ENCODE measurements around the gene DACH2. TPM values are rescaled to one million over a fixed set of nuclear protein-coding genes. Genes with fewer than 3 reads are reported as not detected.

DACH2 gene
- total and polyA plus RNA-seq, 9 of the 15 experiments (the other 6 are each of a cell fraction or from before 2014, with no cell fraction given), result not detected

DNA sequence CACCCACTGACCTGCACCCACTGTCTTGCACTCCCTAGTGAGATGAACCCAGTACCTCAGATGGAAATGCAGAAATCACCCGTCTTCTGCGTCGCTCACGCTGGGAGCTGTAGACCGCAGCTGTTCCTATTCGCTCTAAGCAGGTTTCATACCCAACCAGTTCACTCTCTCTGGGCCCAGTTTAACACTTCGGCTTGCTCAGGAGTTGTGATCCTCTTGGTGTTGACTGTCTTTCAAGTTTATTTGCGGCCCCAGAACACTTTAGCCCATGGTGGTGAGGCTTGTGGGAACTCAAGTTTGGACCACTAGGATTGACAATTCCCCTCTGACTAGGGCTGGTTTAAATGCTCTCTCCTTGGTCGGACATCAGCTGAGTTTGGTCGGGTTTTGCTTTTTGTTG is 147.0 kb downstream of the DACH2 start:
- 0% methylated on average over 5 of the region's 10 CpGs for whole genome bisulfite sequencing (ENCODE audit: insufficient coverage, low coverage, missing lambda C conversion rate)
- ATAC-seq, result no peak
- no peak for FAIRE-seq
- no peak overlapping the region for H3K9ac ChIP-seq (ENCODE audit: insufficient read depth in 1 of 2, low read depth in 2 of 2, low read length in 2 of 2)
- no peaks in the 10 kb centered on the region for H3K9me1 ChIP-seq (ENCODE audit: control insufficient read depth, insufficient read depth, low read length)
- H3K27ac ChIP-seq (ENCODE audit: extremely low read depth, low read depth, low read length), result no peak overlapping the region
- ChIA-PET CTCF (ENCODE audit: low intra/inter-chr PET ratio) (no interaction called here), POLR2A (no interaction called here)
- no peak for DNase-seq (ENCODE audit: extremely low read depth in 1 of 4, low spot score in 3 of 4)
- no peak overlapping the region for H3K4me2 ChIP-seq (ENCODE audit: insufficient read depth, low read length)
- H4K20me1 ChIP-seq (replicated peaks; ENCODE audit: control insufficient read depth, insufficient read depth, low read length), result no peaks in the 10 kb centered on the region
- BruUV-seq (replicated peaks), result no TSS peak
- H3K36me3 ChIP-seq (ENCODE audit: control insufficient read depth, insufficient read depth, low read length), result no peaks in the 10 kb centered on the region
- TF ChIP-seq XRCC3 (IDR thresholded peaks at IDR 0.05) (no peak), ZNF347 (CRISPR knock-in tag; IDR thresholded peaks at IDR 0.05; ENCODE audit: low read depth) (no peak), ZNF140 (CRISPR knock-in tag; IDR thresholded peaks at IDR 0.05) (no peak), BRD4 (IDR thresholded peaks at IDR 0.05) (no peak), TFAM (CRISPR knock-in tag; conservative IDR thresholded peaks at IDR 0.05) (no peak), KAT2B (IDR thresholded peaks at IDR 0.05; ENCODE audit: low read depth, low read length) (no peak), CEBPG (CRISPR knock-in tag; IDR thresholded peaks at IDR 0.05) (no peak), CEBPG (tag; conservative IDR thresholded peaks at IDR 0.05 in 1 of 2, IDR thresholded peaks at IDR 0.05 in 1 of 2) (no peak), ZNF212 (CRISPR knock-in tag; IDR thresholded peaks at IDR 0.05) (no peak), STAT5A (IDR thresholded peaks at IDR 0.05; ENCODE audit: borderline replicate concordance, low read length) (no peak), RBM25 (IDR thresholded peaks at IDR 0.05; ENCODE audit: low read depth, low read length, severe bottlenecking) (no peak), KAT8 (IDR thresholded peaks at IDR 0.05; ENCODE audit: low read depth) (no peak), PHTF2 (CRISPR knock-in tag; IDR thresholded peaks at IDR 0.05) (no peak), NR2C2 (CRISPR knock-in tag; IDR thresholded peaks at IDR 0.05) (no peak), NR2C2 (tag; IDR thresholded peaks at IDR 0.05) (no peak)
- TF ChIP-seq, protein P1, sequence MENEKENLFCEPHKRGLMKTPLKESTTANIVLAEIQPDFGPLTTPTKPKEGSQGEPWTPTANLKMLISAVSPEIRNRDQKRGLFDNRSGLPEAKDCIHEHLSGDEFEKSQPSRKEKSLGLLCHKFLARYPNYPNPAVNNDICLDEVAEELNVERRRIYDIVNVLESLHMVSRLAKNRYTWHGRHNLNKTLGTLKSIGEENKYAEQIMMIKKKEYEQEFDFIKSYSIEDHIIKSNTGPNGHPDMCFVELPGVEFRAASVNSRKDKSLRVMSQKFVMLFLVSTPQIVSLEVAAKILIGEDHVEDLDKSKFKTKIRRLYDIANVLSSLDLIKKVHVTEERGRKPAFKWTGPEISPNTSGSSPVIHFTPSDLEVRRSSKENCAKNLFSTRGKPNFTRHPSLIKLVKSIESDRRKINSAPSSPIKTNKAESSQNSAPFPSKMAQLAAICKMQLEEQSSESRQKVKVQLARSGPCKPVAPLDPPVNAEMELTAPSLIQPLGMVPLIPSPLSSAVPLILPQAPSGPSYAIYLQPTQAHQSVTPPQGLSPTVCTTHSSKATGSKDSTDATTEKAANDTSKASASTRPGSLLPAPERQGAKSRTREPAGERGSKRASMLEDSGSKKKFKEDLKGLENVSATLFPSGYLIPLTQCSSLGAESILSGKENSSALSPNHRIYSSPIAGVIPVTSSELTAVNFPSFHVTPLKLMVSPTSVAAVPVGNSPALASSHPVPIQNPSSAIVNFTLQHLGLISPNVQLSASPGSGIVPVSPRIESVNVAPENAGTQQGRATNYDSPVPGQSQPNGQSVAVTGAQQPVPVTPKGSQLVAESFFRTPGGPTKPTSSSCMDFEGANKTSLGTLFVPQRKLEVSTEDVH (IDR thresholded peaks at IDR 0.05; ENCODE audit: low read depth, partially characterized antibody), result no peak
- TF ChIP-seq, protein P2, sequence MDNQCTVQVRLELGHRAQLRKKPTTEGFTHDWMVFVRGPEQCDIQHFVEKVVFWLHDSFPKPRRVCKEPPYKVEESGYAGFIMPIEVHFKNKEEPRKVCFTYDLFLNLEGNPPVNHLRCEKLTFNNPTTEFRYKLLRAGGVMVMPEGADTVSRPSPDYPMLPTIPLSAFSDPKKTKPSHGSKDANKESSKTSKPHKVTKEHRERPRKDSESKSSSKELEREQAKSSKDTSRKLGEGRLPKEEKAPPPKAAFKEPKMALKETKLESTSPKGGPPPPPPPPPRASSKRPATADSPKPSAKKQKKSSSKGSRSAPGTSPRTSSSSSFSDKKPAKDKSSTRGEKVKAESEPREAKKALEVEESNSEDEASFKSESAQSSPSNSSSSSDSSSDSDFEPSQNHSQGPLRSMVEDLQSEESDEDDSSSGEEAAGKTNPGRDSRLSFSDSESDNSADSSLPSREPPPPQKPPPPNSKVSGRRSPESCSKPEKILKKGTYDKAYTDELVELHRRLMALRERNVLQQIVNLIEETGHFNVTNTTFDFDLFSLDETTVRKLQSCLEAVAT (IDR thresholded peaks at IDR 0.05), result no peak
- TF ChIP-seq, protein P3, sequence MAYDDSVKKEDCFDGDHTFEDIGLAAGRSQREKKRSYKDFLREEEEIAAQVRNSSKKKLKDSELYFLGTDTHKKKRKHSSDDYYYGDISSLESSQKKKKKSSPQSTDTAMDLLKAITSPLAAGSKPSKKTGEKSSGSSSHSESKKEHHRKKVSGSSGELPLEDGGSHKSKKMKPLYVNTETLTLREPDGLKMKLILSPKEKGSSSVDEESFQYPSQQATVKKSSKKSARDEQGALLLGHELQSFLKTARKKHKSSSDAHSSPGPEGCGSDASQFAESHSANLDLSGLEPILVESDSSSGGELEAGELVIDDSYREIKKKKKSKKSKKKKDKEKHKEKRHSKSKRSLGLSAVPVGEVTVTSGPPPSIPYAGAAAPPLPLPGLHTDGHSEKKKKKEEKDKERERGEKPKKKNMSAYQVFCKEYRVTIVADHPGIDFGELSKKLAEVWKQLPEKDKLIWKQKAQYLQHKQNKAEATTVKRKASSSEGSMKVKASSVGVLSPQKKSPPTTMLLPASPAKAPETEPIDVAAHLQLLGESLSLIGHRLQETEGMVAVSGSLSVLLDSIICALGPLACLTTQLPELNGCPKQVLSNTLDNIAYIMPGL (CRISPR knock-in tag; IDR thresholded peaks at IDR 0.05), result no peak
- H3K4me1 ChIP-seq (replicated peaks in 1 of 2; ENCODE audit: control insufficient read depth in 2 of 2, insufficient read depth in 2 of 2, low read length in 2 of 2), result no peaks in the 10 kb centered on the region
- no peaks in the 10 kb centered on the region for H3K27me3 ChIP-seq (ENCODE audit: control insufficient read depth in 2 of 2, insufficient read depth in 2 of 2, low read length in 2 of 2)
- H3K9me3 ChIP-seq (replicated peaks; ENCODE audit: control insufficient read depth, insufficient read depth, low read depth, low read length), result no peaks in the 10 kb centered on the region
- no peak overlapping the region for H2AFZ ChIP-seq (ENCODE audit: low read depth, low read length)
- no peak overlapping the region for H3K4me3 ChIP-seq
- no peaks in the 10 kb centered on the region for H3K79me2 ChIP-seq (ENCODE audit: control insufficient read depth, insufficient read depth, low read length)
- intact Hi-C loops (cut with micrococcal nuclease) (no loop called here), in situ Hi-C loops (cut with MboI) (no loop called here)

Data from K562 (cell line).